ENCODE data around the gene FCHSD2.

DNA sequence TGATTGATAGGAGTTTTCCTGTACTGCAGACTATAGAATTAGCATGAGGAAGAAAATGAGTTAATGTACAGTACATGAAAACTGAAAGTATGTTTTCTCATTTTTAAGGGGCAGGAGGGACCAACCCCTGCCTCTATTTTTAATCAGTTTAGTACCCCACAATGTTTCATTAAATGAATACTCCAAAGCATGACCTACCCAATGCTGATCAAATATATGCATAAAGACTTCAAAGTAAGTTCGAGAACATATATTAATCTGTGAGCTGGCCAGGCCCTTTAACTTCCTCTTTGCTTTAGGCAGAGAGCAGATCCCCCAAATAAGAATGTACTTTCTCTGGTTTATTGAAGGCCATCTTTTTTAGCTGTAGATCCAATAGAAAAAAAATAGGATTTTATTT lies 161.0 kb downstream of the FCHSD2 start:
- TF ChIP-seq, protein P1, sequence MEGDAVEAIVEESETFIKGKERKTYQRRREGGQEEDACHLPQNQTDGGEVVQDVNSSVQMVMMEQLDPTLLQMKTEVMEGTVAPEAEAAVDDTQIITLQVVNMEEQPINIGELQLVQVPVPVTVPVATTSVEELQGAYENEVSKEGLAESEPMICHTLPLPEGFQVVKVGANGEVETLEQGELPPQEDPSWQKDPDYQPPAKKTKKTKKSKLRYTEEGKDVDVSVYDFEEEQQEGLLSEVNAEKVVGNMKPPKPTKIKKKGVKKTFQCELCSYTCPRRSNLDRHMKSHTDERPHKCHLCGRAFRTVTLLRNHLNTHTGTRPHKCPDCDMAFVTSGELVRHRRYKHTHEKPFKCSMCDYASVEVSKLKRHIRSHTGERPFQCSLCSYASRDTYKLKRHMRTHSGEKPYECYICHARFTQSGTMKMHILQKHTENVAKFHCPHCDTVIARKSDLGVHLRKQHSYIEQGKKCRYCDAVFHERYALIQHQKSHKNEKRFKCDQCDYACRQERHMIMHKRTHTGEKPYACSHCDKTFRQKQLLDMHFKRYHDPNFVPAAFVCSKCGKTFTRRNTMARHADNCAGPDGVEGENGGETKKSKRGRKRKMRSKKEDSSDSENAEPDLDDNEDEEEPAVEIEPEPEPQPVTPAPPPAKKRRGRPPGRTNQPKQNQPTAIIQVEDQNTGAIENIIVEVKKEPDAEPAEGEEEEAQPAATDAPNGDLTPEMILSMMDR (IDR thresholded peaks at IDR 0.05): no peak
- TF ChIP-seq POLR2A (IDR thresholded peaks at IDR 0.05; ENCODE audit: low read depth): no peak
- no peak for TF ChIP-seq POLR2AphosphoS5 (IDR thresholded peaks at IDR 0.05)
- no peak for TF ChIP-seq EP300 (IDR thresholded peaks at IDR 0.05)
